ENCODE data around the gene CCL4.

Gene CCL4

GRCh38 chr17:36136439-36136838 is 32.8 kb downstream of the CCL4 start:
- no peak for FAIRE-seq
- DNase-seq (ENCODE audit: insufficient read length, low spot score) = no peak

- FAIRE-seq (no peak), DNase-seq (ENCODE audit: insufficient read length, low spot score) (no peak)
These were observed 38.6 kb downstream of the CCL4 start for GRCh38 chr17:36142235-36142634.

GRCh38 chr17:36142806-36143205 is 39.2 kb downstream of the CCL4 start:
- FAIRE-seq = no peak
- no peak for DNase-seq (ENCODE audit: insufficient read length, low spot score)

- no peak for FAIRE-seq
- DNase-seq (ENCODE audit: insufficient read length, low spot score) = no peak
These were observed 40.4 kb downstream of the CCL4 start for GRCh38 chr17:36144014-36144413.

- DNase-seq (ENCODE audit: insufficient read length, low spot score) (no peak), FAIRE-seq (no peak)
These were observed 41.5 kb downstream of the CCL4 start for GRCh38 chr17:36144981-36145729.

GRCh38 chr17:36147601-36148000 is 44.0 kb downstream of the CCL4 start:
- no peak for FAIRE-seq
- DNase-seq (ENCODE audit: insufficient read length, low spot score) = no peak

- DNase-seq (ENCODE audit: insufficient read length, low spot score) (peak; percentile 89), FAIRE-seq (no peak)
These were observed 45.1 kb downstream of the CCL4 start for GRCh38 chr17:36148559-36149295.

GRCh38 chr17:36149296-36149820 is 45.7 kb downstream of the CCL4 start:
- DNase-seq (ENCODE audit: insufficient read length, low spot score) (no peak), FAIRE-seq (no peak)

- DNase-seq (ENCODE audit: insufficient read length, low spot score) = no peak
- no peak for FAIRE-seq
These were observed 48.4 kb downstream of the CCL4 start for GRCh38 chr17:36151891-36152638.

- DNase-seq (ENCODE audit: insufficient read length, low spot score) (no peak), FAIRE-seq (no peak)
These were observed 49.1 kb downstream of the CCL4 start for GRCh38 chr17:36152639-36153120.

GRCh38 chr17:36153895-36154610 is 50.4 kb downstream of the CCL4 start:
- DNase-seq (ENCODE audit: insufficient read length, low spot score) (no peak), FAIRE-seq (no peak)
